HepG2 (cell line): ENCODE measurements around the gene BCAS4. TPM values are rescaled to one million over a fixed set of nuclear protein-coding genes. Genes with fewer than 3 reads are reported as not detected.

Experiments used
- FOXO1 ChIP-seq: sonication (generic); formaldehyde crosslinking; IDR thresholded peaks from 2 replicates; pipeline ENCODE4 v1.4.0; 2020; ENCODE audit warnings: missing genetic modification reagents
- HNF1A ChIP-seq, 2 experiments: sonication (generic) in 1 of 2; formaldehyde crosslinking in 1 of 2; IDR thresholded peaks; 2 replicates each; pipeline versions ENCODE4 v1.4.0 to v1.6.1; 2016 to 2020; ENCODE audit warnings: borderline replicate concordance in 1 of 2, low read depth in 1 of 2, mild to moderate bottlenecking in 1 of 2, missing genetic modification reagents in 1 of 2
- NCOA2 ChIP-seq: sonication (generic); formaldehyde crosslinking; IDR thresholded peaks from 2 replicates; pipeline ENCODE4 v1.8.0; 2022; ENCODE audit warnings: inconsistent platforms
- ZNF101 ChIP-seq: sonication (generic); formaldehyde crosslinking; IDR thresholded peaks from 2 replicates; pipeline ENCODE4 v1.4.0; 2020; ENCODE audit warnings: mild to moderate bottlenecking, low read depth, missing genetic modification reagents, borderline replicate concordance
- ZNF280D ChIP-seq: sonication (generic); formaldehyde crosslinking; IDR thresholded peaks from 2 replicates; pipeline ENCODE4 v1.5.1; 2020; ENCODE audit warnings: mild to moderate bottlenecking, missing genetic modification reagents
- polyA plus RNA-seq, 8 experiments: library from polyadenylated mRNA; depleted of rRNA in 3 of 8; stranded (reverse) in 7 of 8; unstranded in 1 of 8; fragments of >200 nt; fragmentation: Illumina TruSeq in 4 of 8; extraction: Trizol in 4 of 8; gene quantifications; 2 replicates each; pipeline versions ENCODE4 v1.2.1 to v1.2.3, GENCODE V29; 2011 to 2016; ENCODE audit warnings: low read depth in 4 of 8, missing spikeins in 1 of 8, mixed read lengths in 1 of 8; ENCODE audit not compliant: insufficient read depth in 1 of 8
- total RNA-seq, 5 experiments: library from RNA; depleted of rRNA; stranded (reverse); fragments of >200 nt; fragmentation: Illumina TruSeq; extraction: Trizol; gene quantifications; 2 replicates each; pipeline ENCODE4 v1.2.3, GENCODE V29; 2016; ENCODE audit warnings: low read depth in 1 of 5

BCAS4 gene
- total and polyA plus RNA-seq, 2 of the 13 experiments (the other 11 are each of a cell fraction or from before 2014, with no cell fraction given), result 7.2 to 8.0 TPM

GRCh38 chr20:50817776-50818172 lies 22.9 kb downstream of the BCAS4 start (continued):
- TF ChIP-seq HNF1A (IDR thresholded peaks at IDR 0.05; ENCODE audit: low read depth) (no peak), HNF1A (CRISPR knock-in tag; IDR thresholded peaks at IDR 0.05; ENCODE audit: borderline replicate concordance) (no peak), NCOA2 (no peak), ZNF280D (CRISPR knock-in tag) (no peak), ZNF101 (no peak), FOXO1 (CRISPR knock-in tag) (no peak)
